IPS-18a (cell line): Measurements from ENCODE around the gene NOP16.

Experiments used
- H3K27ac ChIP-seq: one replicate; pipeline ENCODE4 v1.5.1; 2013; ENCODE audit warnings: low read length
- H3K27me3 ChIP-seq: one replicate; pipeline ENCODE4 v1.6.1; 2013; ENCODE audit warnings: mild to moderate bottlenecking, low read length; ENCODE audit not compliant: control insufficient read depth, insufficient read depth
- H3K36me3 ChIP-seq: one replicate; pipeline ENCODE4 v1.6.1; 2013; ENCODE audit warnings: low read depth, low read length; ENCODE audit not compliant: control insufficient read depth
- H3K4me1 ChIP-seq: one replicate; pipeline ENCODE4 v1.6.1; 2013; ENCODE audit warnings: low read depth, low read length; ENCODE audit not compliant: control insufficient read depth
- H3K4me3 ChIP-seq: one replicate; pipeline ENCODE4 v1.5.1; 2013; ENCODE audit warnings: low read length
- H3K9ac ChIP-seq: one replicate; pipeline ENCODE4 v1.6.1; 2013; ENCODE audit warnings: mild to moderate bottlenecking, low read length, moderate library complexity
- H3K9me3 ChIP-seq: one replicate; pipeline ENCODE4 v1.6.1; 2013; ENCODE audit warnings: low read depth, low read length; ENCODE audit not compliant: control insufficient read depth

NOP16 gene

DNA sequence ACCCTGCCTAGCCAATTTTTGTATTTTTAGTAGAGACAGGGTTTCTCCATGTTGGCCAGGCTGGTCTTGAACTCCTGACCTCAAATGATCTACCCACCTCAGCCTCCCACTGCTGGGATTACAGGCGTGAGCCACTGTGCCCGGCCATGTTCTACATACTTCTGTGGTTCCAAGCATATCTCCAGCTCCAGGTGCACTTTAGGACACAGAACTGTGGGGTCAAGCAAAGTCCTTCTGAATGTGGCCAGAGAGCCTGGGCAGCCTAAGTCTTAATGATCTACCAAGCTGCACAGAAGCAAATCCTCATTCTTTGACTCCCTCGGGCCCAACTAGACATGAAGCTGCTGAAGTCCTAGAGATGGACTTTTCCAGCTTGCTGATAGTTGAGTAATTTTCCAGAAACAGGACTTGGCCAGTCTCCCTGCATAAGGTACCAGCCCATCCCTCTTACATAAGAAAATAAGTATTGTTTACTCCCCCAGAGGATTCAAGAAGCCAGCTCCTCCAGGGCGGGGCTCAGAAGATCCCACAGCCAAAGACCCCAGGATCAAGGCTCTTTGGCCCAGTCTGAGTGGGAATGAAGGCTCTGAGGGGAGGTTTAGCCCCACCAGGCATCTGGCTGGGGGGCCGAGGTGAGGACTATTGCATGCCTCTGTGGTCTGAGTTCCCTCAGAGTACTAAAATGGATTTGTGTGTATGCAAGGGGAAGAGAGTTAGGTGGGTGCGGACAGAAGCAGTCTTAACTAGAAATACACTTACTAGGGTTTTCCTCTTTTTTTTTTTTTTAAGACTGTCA is 19.3 kb upstream of the NOP16 start:
- no peak overlapping the region for H3K9ac ChIP-seq
- no peaks in the 10 kb centered on the region for H3K9me3 ChIP-seq
- no peaks in the 10 kb centered on the region for H3K27me3 ChIP-seq
- no peaks in the 10 kb centered on the region for H3K36me3 ChIP-seq
- H3K4me3 ChIP-seq, result no peak overlapping the region
- H3K4me1 ChIP-seq, result no peaks in the 10 kb centered on the region
- H3K27ac ChIP-seq, result no peak overlapping the region

GRCh38 chr5:176406436-176407052 is 18.1 kb upstream of the NOP16 start:
- H3K4me3 ChIP-seq, result no peak overlapping the region
- H3K9me3 ChIP-seq, result no peaks in the 10 kb centered on the region
- H3K9ac ChIP-seq, result no peak overlapping the region
- no peak overlapping the region for H3K27ac ChIP-seq
- H3K27me3 ChIP-seq, result no peaks in the 10 kb centered on the region
- H3K4me1 ChIP-seq, result no peaks in the 10 kb centered on the region
- no peaks in the 10 kb centered on the region for H3K36me3 ChIP-seq

DNA sequence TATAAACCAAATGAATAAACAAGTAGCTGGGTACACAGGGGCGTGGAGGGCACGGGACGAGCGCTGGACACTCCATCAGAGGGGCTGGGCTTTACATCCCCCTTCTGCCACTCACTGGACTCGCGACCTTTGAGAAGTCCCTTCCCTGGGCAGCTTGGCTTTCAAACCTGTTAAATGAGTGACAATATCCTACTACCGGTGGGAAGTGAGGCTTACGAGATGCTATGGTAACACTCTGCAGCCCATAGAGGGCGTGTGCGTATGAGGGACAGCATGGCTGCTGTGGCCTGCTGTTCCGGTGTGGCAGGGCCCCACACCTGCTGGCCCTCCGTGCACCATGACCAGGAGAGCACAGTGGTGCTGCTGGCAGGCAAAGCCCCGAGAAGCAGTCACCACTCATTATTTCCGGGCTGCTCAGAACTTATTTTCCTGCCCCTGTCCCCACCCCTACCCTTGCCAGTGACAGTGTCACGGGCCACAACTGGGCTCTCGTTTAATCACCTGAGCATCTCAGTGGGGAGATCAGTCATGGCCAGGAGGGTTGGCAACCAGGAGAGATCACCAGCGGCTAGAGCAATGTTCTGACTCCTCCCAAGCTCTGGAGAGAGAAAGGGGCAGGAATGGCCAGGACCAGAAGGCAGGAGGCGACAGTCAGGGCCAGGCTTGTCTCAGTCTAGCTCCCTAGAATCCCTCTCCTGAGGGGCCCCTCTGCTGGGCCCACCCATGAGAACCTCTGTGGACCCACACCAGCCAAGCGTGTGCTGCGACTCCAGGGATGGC is 17.4 kb upstream of the NOP16 start:
- Histone ChIP-seq H3K36me3 (no peaks in the 10 kb centered on the region), H3K9ac (no peak overlapping the region), H3K9me3 (no peaks in the 10 kb centered on the region), H3K4me1 (no peaks in the 10 kb centered on the region), H3K4me3 (no peak overlapping the region), H3K27ac (no peak overlapping the region), H3K27me3 (no peaks in the 10 kb centered on the region)

DNA sequence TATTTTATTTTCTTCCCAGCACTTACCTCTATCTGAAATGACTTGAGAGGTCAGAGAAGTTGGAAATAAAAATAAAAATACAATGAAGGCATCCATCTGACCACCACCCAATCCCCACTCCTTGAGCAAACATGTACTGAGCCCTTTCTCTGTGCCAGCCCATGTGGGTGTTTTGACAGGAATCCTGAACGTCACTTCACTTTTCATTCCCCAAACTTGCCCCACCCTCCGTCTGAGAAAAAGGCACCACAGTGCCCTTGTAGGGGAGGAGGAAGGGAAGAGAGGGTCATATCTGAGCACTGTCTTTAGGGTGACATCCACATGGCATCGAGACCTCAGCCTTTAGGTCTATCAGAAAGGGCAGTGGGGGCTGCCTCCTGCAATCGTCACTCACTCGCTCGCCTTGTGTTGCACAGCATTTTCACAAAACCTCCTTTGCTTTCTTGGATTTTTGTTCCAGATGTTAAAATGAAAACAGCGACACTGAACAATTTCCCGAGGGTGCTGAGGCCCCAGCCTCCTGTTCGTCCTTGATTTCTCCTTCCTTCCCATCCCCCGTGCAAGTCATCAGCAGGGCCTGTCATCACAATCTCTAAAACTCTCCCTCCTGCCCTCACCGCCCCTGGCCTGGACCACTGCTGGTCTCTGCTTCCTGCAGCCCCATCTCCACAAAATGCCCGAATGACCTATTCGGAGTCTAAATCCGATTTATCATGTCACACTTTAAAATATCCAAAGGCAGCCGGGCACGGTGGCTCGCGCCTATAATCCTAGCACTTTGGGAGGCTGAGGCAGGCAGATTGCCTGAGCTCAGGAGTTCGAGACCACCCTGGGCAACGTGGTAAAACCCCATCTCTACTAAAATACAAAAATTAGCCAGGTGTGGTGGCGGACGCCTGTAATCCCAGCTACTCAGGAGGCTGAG is 13.1 kb upstream of the NOP16 start:
- Histone ChIP-seq H3K9ac (no peak overlapping the region), H3K4me3 (no peak overlapping the region), H3K36me3 (no peaks in the 10 kb centered on the region), H3K4me1 (no peaks in the 10 kb centered on the region), H3K27me3 (no peaks in the 10 kb centered on the region), H3K9me3 (no peaks in the 10 kb centered on the region), H3K27ac (no peak overlapping the region)

GRCh38 chr5:176400382-176401156 is 12.2 kb upstream of the NOP16 start:
- Histone ChIP-seq H3K9me3 (no peaks in the 10 kb centered on the region), H3K36me3 (no peaks in the 10 kb centered on the region), H3K4me3 (no peak overlapping the region), H3K27ac (no peak overlapping the region), H3K9ac (no peak overlapping the region), H3K27me3 (no peaks in the 10 kb centered on the region), H3K4me1 (no peaks in the 10 kb centered on the region)

DNA sequence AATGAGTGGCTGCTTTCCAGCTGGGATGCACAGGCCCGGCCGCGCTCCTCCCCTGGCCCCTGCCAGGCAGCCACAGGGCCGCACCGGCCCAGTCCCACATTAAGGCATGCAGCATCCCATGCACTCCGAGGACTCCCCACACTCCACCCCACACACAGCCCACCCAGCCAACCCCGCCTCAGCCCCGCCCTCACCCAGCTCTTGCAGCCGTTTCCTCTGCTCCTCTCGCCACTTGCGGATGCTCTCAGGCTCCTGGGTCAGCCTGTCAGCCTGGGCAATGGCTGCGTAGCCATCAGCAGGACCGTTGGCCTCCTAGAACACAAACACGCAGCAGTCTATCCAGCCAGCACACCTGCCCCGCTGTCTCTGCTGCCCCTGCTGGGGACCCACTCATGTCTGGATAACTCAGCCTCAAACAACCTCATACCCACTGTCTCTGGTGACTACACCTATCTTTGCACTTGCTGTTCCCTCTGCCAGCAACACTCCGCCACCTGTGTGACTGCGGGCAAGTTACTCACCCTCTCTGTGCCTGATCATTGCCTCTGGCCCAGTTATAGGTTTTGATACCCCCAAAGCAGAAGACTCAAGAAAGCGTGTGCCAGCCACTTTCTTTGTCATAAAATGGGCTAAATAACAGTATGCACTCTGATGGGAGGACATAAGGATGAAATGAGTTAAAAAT is 9.5 kb upstream of the NOP16 start:
- Histone ChIP-seq H3K9ac (no peak overlapping the region), H3K36me3 (no peaks in the 10 kb centered on the region), H3K27ac (no peak overlapping the region), H3K4me3 (no peak overlapping the region), H3K27me3 (no peaks in the 10 kb centered on the region), H3K9me3 (no peaks in the 10 kb centered on the region), H3K4me1 (no peaks in the 10 kb centered on the region)

DNA sequence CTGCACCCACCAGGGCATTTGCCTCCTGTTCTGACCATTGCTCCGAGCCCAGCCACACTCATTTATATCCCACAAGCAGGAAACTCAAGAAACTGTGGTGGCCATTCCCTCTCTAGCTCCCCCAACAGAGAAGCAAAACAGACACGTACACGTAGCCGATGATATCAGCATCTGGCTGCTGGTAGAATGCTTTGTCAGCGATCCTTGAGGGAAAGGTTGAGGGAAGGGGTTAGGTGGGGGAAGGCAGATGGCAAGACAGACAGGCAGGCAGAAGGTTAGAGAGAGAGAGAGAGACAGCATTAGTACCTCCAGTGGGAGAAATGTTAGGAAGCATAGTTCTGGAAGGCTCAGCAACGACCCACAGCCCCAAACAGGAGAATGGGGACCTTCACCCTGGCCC is 7.9 kb upstream of the NOP16 start:
- H3K9ac ChIP-seq, result no peak overlapping the region
- H3K9me3 ChIP-seq, result no peaks in the 10 kb centered on the region
- no peak overlapping the region for H3K4me3 ChIP-seq
- H3K36me3 ChIP-seq, result no peaks in the 10 kb centered on the region
- H3K27me3 ChIP-seq, result no peaks in the 10 kb centered on the region
- no peaks in the 10 kb centered on the region for H3K4me1 ChIP-seq
- no peak overlapping the region for H3K27ac ChIP-seq

GRCh38 chr5:176394881-176395675 is 6.7 kb upstream of the NOP16 start:
- H3K4me3 ChIP-seq, result no peak overlapping the region
- H3K36me3 ChIP-seq, result peaks cover 4% of the 10 kb centered on the region
- no peak overlapping the region for H3K9ac ChIP-seq
- H3K27me3 ChIP-seq, result no peaks in the 10 kb centered on the region
- no peak overlapping the region for H3K27ac ChIP-seq
- H3K9me3 ChIP-seq, result no peaks in the 10 kb centered on the region
- H3K4me1 ChIP-seq, result no peaks in the 10 kb centered on the region

GRCh38 chr5:176394096-176394495 is 5.7 kb upstream of the NOP16 start:
- H3K4me1 ChIP-seq, result no peaks in the 10 kb centered on the region
- H3K4me3 ChIP-seq, result no peak overlapping the region
- no peaks in the 10 kb centered on the region for H3K27me3 ChIP-seq
- H3K9ac ChIP-seq, result no peak overlapping the region
- peaks cover 4% of the 10 kb centered on the region for H3K36me3 ChIP-seq
- no peak overlapping the region for H3K27ac ChIP-seq
- H3K9me3 ChIP-seq, result no peaks in the 10 kb centered on the region

DNA sequence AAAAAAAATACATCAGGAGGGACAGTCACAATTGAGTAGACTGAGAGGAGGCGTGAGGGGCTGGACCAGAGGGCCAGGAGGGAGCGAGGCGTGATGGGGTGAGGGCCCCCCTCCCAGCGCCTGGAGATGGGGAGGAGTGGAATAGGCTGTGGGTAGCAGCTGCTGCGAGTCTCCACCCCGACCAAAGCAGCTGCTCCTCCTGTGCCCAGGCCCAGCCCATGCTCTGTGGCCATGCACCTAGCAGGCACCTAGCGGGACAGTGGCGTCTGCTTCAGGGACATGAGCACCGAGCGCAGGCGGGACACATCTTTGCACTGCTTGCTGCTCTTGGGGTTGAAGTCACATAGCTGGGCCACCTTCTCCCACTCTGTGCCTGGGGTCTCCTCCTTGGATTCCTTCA is 4.1 kb upstream of the NOP16 start:
- H3K36me3 ChIP-seq, result peaks cover 4% of the 10 kb centered on the region
- no peaks in the 10 kb centered on the region for H3K9me3 ChIP-seq
- no peak overlapping the region for H3K4me3 ChIP-seq
- no peak overlapping the region for H3K27ac ChIP-seq
- H3K27me3 ChIP-seq, result no peaks in the 10 kb centered on the region
- no peak overlapping the region for H3K9ac ChIP-seq
- peaks cover 2% of the 10 kb centered on the region for H3K4me1 ChIP-seq
